Tibial artery (tissue), 4 donors: ENCODE results near the gene ABCC2.
A peak's percentile ranks its signal among the peaks of the same experiment; 100 is the strongest.

Experiments used
- DNase-seq, 2 donors: peaks; one replicate each; pipeline ENCODE4 v3.0.0-alpha.2; 2019
- H3K27ac ChIP-seq, 2 donors: fragments of 200-600 bp; sonication (generic) in 1 of 2; 1 replicate in 1 of 2; 2 replicates in 1 of 2; pipeline ENCODE4 v1.5.1; 2018 to 2019; ENCODE audit warnings: mild to moderate bottlenecking in 1 of 2
- H3K27me3 ChIP-seq, 2 donors: fragments of 200-600 bp; sonication (generic) in 1 of 2; one replicate each; pipeline versions ENCODE4 v1.5.1 to v1.6.0; 2016 to 2019
- H3K36me3 ChIP-seq, 3 donors: fragments of 200-600 bp; sonication (generic) in 2 of 3; one replicate each; pipeline ENCODE4 v1.5.1; 2016 to 2019; ENCODE audit warnings: mild to moderate bottlenecking in 2 of 3
- H3K4me1 ChIP-seq, 4 donors: fragments of 200-600 bp; sonication (generic) in 2 of 4; 1 replicate in 3 of 4; 2 replicates in 1 of 4; pipeline ENCODE4 v1.5.1; 2016 to 2019
- H3K4me3 ChIP-seq, 2 donors: fragments of 200-600 bp; sonication (generic) in 1 of 2; 1 replicate in 1 of 2; 2 replicates in 1 of 2; pipeline ENCODE4 v1.5.1; 2018 to 2019; ENCODE audit warnings: mild to moderate bottlenecking in 2 of 2
- H3K9me3 ChIP-seq, 3 donors: fragments of 200-600 bp; sonication (generic) in 1 of 3; one replicate each; pipeline ENCODE4 v1.5.1; 2016 to 2019
- intact Hi-C: fragments of 100-400 bp; cut with DNase I; formaldehyde crosslinking; loops from one replicate; pipeline ENCODE4 v1.15.0; 2023; ENCODE audit warnings: low total_unique reads
- TF ChIP-seq, protein P1 (sequence below), 2 experiments: fragments of 200-600 bp in 1 of 2; fragments of 450-650 bp in 1 of 2; IDR thresholded peaks; one replicate each; pipeline ENCODE4 v1.5.1; 2017 to 2019; ENCODE audit warnings: antibody characterized with exemption in 2 of 2, mild to moderate bottlenecking in 1 of 2, moderate library complexity in 1 of 2

Gene ABCC2

DNA sequence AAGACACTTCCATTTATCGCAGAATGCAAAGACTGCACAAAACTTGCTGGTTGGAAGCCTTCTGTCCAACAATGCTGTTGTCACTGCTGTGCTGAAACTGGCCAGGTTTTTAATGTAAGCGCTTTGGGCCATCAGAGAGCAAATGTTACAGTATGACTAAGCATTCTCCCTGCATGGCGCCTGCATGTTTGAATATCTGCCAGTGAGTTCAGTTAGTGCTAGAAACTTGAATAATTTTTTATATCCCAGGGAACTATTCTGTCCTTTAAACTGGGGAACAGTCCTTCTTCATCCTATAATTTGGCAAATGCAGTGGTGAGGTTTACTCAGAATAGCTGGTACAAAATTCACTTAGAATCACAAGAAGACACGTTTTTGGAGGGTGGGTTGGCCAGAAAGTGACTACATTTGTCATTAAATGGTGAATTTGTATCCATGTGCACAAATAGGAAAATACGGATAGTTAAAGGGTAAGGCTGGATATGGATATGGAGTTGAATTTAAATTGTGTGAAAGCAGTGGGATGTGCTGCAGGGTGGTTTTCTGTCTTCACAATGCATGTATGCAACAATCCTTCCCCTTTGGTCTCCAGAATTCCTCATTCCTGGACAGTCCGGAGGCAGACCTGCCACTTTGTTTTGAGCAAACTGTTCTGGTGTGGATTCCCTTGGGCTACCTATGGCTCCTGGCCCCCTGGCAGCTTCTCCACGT is 1.7 kb downstream of the ABCC2 start:
- intact Hi-C loops: no loop called here

DNA sequence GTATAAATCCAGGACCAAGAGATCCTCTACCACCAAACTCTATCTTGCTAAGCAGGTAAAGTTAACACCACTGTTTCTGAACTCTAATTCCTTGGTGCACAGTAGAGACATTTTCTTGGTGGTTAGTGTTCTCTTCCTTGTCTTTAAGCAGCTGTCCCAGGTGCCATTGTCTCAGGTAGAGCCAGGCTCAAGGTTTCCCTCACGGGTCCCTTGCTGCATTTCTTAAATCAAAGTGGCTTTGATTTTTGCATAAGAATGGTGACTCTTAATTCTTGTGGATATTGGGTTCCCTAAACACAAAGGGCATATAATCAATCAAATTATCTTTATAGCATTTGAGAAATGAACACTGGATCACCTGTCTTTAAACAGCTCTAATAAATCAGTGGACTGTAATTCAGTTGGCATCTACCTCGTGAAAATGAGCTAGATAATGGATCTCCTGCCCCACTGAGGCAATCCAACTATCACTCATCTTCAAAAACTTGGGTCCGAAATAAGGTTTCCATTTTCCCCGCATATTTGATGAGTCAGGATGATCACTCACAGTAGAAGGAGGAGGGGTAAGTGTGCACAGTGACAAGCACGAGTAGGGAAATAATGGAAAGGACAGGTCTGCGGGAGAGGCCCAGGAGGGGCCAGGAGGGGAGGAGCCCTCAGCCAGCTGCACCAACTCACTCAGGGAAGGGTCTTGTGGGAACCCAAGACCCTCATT is 2.4 kb downstream of the ABCC2 start:
- H3K27ac ChIP-seq: no peak overlapping the region
- no peak for DNase-seq
- H3K9me3 ChIP-seq: no peaks in the 10 kb centered on the region
- peaks cover 0 to 25% (median 4%) of the 10 kb centered on the region in 4 donors for H3K4me1 ChIP-seq
- no peaks in the 10 kb centered on the region for H3K27me3 ChIP-seq
- intact Hi-C loops: no loop called here
- H3K4me3 ChIP-seq: no peak overlapping the region
- TF ChIP-seq, protein P1, sequence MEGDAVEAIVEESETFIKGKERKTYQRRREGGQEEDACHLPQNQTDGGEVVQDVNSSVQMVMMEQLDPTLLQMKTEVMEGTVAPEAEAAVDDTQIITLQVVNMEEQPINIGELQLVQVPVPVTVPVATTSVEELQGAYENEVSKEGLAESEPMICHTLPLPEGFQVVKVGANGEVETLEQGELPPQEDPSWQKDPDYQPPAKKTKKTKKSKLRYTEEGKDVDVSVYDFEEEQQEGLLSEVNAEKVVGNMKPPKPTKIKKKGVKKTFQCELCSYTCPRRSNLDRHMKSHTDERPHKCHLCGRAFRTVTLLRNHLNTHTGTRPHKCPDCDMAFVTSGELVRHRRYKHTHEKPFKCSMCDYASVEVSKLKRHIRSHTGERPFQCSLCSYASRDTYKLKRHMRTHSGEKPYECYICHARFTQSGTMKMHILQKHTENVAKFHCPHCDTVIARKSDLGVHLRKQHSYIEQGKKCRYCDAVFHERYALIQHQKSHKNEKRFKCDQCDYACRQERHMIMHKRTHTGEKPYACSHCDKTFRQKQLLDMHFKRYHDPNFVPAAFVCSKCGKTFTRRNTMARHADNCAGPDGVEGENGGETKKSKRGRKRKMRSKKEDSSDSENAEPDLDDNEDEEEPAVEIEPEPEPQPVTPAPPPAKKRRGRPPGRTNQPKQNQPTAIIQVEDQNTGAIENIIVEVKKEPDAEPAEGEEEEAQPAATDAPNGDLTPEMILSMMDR (IDR thresholded peaks at IDR 0.05): no peak
- H3K36me3 ChIP-seq: no peaks in the 10 kb centered on the region

More for the DNA sequence above, 1.7 kb downstream of the ABCC2 start:
- Histone ChIP-seq H3K4me1 (peaks cover 0 to 22% (median 4%) of the 10 kb centered on the region in 4 donors), H3K27ac (no peak overlapping the region), H3K4me3 (no peak overlapping the region), H3K36me3 (no peaks in the 10 kb centered on the region), H3K27me3 (no peaks in the 10 kb centered on the region), H3K9me3 (no peaks in the 10 kb centered on the region)
- no peak for DNase-seq
- TF ChIP-seq, protein P1 (IDR thresholded peaks at IDR 0.05): no peak

DNA sequence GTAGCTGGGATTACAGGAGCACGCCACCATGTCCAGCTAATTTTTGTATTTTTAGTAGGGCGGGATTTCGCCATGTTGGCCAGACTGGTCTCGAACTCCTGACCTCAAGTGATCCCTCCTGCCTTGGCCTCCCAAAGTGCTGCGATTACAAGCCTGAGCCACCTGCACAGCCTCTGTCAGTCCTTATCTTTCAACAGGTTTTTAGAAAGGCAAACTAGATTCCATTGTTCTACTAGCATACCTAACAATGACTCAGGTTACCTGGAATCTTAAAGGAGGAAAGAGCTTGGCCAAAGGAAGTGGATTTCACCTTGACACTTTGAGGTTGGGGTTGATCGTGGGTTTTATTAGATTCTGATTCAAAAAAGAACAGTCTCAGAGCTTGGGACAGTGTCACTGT is 3.2 kb downstream of the ABCC2 start:
- Histone ChIP-seq H3K4me3 (no peak overlapping the region), H3K36me3 (no peaks in the 10 kb centered on the region), H3K9me3 (no peaks in the 10 kb centered on the region), H3K27me3 (no peaks in the 10 kb centered on the region), H3K27ac (no peak overlapping the region), H3K4me1 (peaks cover 0 to 25% (median 4%) of the 10 kb centered on the region in 4 donors)
- TF ChIP-seq, protein P1 (IDR thresholded peaks at IDR 0.05): no peak
- no peak for DNase-seq
- intact Hi-C loops: no loop called here

DNA sequence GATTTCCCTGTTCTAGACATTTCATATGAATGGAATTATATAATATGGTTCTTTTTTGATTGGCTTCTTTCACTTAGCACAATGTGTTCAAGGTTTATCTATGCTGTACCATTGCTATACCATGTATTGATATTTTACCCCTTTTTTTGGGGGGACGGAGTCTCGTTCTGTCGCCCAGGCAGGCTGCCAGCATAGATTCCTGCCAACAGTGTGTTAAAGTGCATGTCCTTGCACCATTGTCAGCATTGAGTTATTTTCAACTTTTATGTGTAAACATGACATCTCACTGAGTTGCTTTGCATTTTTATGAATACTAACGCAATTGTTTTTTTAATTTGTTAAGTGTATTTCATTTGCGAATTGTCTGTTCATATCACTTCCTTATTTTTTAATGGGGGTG is 4.9 kb downstream of the ABCC2 start:
- Histone ChIP-seq H3K4me3 (no peak overlapping the region), H3K9me3 (no peaks in the 10 kb centered on the region), H3K36me3 (no peaks in the 10 kb centered on the region), H3K27me3 (no peaks in the 10 kb centered on the region), H3K4me1 (peaks cover 0 to 25% (median 4%) of the 10 kb centered on the region in 4 donors), H3K27ac (no peak overlapping the region)
- DNase-seq: no peak
- TF ChIP-seq, protein P1 (IDR thresholded peaks at IDR 0.05): no peak
- intact Hi-C loops: no loop called here

DNA sequence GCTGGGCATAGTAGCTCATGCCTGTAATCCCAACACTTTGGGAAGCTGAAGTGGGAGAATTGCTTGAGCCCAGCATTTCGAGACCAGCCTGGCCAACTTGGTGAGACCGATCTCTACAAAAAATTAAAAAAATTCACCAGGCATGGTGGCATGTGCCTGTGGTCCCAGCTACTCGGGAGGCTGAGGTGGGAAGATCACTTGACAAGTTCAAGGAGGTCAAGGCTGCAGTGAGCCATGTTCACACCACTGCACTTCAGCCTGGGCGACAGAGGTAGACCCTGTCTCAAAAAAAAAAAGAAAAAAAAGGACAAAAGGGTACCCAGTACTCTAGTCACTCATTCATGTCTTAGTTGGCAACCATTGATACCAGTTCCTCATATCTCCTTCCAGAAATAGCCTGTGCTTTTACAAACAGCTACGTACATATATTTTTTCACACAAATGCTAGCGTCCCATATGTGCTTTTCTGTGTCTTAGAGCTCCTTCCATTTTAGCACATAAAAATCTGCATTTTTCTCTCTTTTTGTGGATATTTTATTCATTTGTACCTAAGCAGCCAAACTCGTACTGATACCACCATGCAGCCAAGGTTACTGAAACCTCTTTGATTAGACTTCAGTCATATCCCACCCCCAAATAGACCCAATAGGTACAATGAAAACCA is 5.5 kb downstream of the ABCC2 start:
- TF ChIP-seq, protein P1 (IDR thresholded peaks at IDR 0.05): no peak

More for the DNA sequence above, 5.5 kb downstream of the ABCC2 start:
- Histone ChIP-seq H3K27me3 (no peaks in the 10 kb centered on the region), H3K36me3 (no peaks in the 10 kb centered on the region), H3K27ac (peak overlapping the region in 1 of 2 donors; percentile 25), H3K4me3 (no peak overlapping the region), H3K4me1 (peaks cover 0 to 25% (median 4%) of the 10 kb centered on the region in 4 donors), H3K9me3 (no peaks in the 10 kb centered on the region)
- no peak for DNase-seq
- intact Hi-C loops: no loop called here
